Embryonic facial prominence (tissue), 1 donor: ENCODE measurements around the gene MPEG1.
A peak's percentile ranks its signal among the peaks of the same experiment; 100 is the strongest.

ENCODE experiments used
- DNase-seq: peaks from one replicate; pipeline ENCODE4 v3.0.0-alpha.2; 2016; ENCODE audit errors: extremely low spot score

The MPEG1 gene

DNA sequence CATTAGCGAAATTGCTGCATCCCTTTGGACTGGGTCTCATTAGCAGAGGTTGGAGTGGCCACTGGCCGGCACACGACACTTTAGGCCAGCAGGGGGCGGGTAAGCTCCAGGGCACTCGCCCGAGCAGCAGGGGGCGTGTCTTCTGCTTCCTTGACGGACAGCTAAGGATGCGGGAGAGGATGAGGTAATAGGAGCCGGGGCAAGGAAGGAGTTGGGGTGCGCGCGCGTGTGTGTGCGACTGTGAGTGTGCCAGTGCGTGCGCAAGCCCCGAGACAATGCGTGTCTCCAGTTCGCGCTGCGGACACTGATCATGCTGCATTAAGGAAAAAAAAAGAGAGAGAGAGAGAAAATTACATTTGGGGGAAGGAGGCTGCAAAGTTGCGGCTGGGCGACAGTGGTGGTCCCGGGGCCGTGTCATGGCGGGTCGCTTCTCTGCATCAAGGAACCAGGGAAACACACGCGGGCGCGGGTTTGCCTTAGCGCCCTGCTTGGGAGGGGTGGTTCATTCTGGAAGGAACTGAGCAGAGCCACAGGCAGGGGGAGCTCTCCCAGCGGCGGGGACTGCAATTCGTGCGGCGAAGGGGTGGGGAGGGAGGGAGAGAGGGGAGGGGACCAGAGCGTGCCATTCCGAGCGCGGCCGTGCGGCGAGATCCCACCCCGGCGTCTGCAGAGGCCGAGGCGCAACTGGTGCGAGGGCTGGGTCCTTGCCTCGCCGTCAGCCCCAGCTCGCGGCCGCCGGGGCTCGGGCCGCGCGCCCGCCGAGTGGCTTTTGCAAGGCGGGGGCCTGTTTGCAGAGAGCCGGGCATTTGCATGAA is 41.0 kb downstream of the MPEG1 start, which contains the start of gene DTX4:
TSS of gene DTX4 (plus strand) at position 625 of the 815 bp plus-strand sequence. CDS start 464 bp downstream, outside the sequence.
- peak; percentile 85 for DNase-seq

DNA sequence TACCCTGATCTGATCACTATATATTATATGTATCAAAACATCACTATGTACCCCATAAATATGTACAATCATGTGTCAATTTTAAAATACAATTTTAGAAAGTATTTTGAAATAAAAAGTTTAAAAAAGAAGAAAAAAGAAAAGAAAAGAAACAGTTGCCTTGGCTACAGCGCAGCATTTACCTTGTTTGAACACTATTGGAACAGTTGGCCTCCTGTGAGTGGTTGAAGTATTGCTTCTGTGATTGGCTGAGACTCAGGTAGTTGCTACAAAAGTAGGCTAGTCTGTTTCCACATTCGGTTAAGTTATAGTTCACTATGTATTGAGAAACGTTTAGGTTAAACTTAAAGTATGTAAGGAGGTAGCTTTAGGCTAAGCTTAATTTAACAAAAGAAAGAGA is 48.7 kb downstream of the MPEG1 start:
- no peak for DNase-seq
